DMS53 treated with DMSO at 0.1 percent for 48 hours (cell line): ENCODE results near the gene PGLYRP3.
"Not testable (repeated sequence)": the region's sequence is repeated elsewhere in the genome, so short reads cannot be mapped to it uniquely, and the experiment has no call there.

Experiments
- DNase-seq: peaks from one replicate; lab custom pipeline; 2025; ENCODE audit not compliant: unreplicated experiment; lab: John Stamatoyannopoulos, UW

The PGLYRP3 gene

GRCh38 chr1:153349363-153350320 is 36.9 kb upstream of the PGLYRP3 start:
- DNase-seq, result no peak

- DNase-seq, result no peak
Measured at GRCh38 chr1:153348511-153349362, 36.0 kb upstream of the PGLYRP3 start, which contains the start of gene PGLYRP4. PGLYRP4 (minus strand) TSS chr1:153348841; CDS start chr1:153347932, 909 bp downstream.

GRCh38 chr1:153347856-153348255 is 35.1 kb upstream of the PGLYRP3 start:
- DNase-seq, result no peak

- DNase-seq, result not testable (repeated sequence)
Measured at GRCh38 chr1:153347049-153347448, 34.3 kb upstream of the PGLYRP3 start.

- peak; percentile 2 for DNase-seq
Measured at GRCh38 chr1:153346077-153346723, 33.4 kb upstream of the PGLYRP3 start.

GRCh38 chr1:153345187-153346076 is 32.7 kb upstream of the PGLYRP3 start:
- no peak for DNase-seq

GRCh38 chr1:153344718-153345025 is 31.9 kb upstream of the PGLYRP3 start:
- no peak for DNase-seq

- no peak for DNase-seq
Measured at GRCh38 chr1:153343811-153344717, 31.3 kb upstream of the PGLYRP3 start.

GRCh38 chr1:153343040-153343681 is 30.4 kb upstream of the PGLYRP3 start:
- DNase-seq, result no peak

- no peak for DNase-seq
Measured at GRCh38 chr1:153342178-153342577, 29.4 kb upstream of the PGLYRP3 start.

GRCh38 chr1:153341431-153341934 is 28.7 kb upstream of the PGLYRP3 start:
- DNase-seq, result no peak

GRCh38 chr1:153340356-153340755 is 27.6 kb upstream of the PGLYRP3 start:
- DNase-seq, result no peak

- no peak for DNase-seq
Measured at GRCh38 chr1:153339802-153340201, 27.1 kb upstream of the PGLYRP3 start.

GRCh38 chr1:153337980-153338853 is 25.5 kb upstream of the PGLYRP3 start:
- DNase-seq, result no peak

- DNase-seq, result no peak
Measured at GRCh38 chr1:153336650-153337049, 23.9 kb upstream of the PGLYRP3 start.

GRCh38 chr1:153333902-153334301 is 21.1 kb upstream of the PGLYRP3 start:
- DNase-seq, result no peak

- DNase-seq, result no peak
Measured at GRCh38 chr1:153324912-153325311, 12.2 kb upstream of the PGLYRP3 start.

- no peak for DNase-seq
Measured at GRCh38 chr1:153322568-153322967, 9.8 kb upstream of the PGLYRP3 start.
